Breast epithelium (tissue), 3 donors: Measurements from ENCODE around the gene TCEAL1.

Experiments
- POLR2A ChIP-seq: fragments of 450-650 bp; IDR thresholded peaks from one replicate; pipeline ENCODE4 v1.6.1; 2016; ENCODE audit warnings: antibody characterized with exemption, mild to moderate bottlenecking, moderate library complexity
- TF ChIP-seq, protein P1 (sequence below), 3 donors: fragments of 450-650 bp; IDR thresholded peaks; one replicate each; pipeline ENCODE4 v1.5.1; 2016 to 2017; ENCODE audit warnings: antibody characterized with exemption in 3 of 3, mild to moderate bottlenecking in 3 of 3, moderate library complexity in 3 of 3

GRCh38 chrX:103656617-103657016 is 27.8 kb downstream of the TCEAL1 start:
- TF ChIP-seq POLR2A = no peak
- TF ChIP-seq, protein P1, sequence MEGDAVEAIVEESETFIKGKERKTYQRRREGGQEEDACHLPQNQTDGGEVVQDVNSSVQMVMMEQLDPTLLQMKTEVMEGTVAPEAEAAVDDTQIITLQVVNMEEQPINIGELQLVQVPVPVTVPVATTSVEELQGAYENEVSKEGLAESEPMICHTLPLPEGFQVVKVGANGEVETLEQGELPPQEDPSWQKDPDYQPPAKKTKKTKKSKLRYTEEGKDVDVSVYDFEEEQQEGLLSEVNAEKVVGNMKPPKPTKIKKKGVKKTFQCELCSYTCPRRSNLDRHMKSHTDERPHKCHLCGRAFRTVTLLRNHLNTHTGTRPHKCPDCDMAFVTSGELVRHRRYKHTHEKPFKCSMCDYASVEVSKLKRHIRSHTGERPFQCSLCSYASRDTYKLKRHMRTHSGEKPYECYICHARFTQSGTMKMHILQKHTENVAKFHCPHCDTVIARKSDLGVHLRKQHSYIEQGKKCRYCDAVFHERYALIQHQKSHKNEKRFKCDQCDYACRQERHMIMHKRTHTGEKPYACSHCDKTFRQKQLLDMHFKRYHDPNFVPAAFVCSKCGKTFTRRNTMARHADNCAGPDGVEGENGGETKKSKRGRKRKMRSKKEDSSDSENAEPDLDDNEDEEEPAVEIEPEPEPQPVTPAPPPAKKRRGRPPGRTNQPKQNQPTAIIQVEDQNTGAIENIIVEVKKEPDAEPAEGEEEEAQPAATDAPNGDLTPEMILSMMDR (IDR thresholded peaks at IDR 0.05) = no peak
